GM12878 (cell line): ENCODE data around the gene TBCCD1.

Source experiments
- MAX ChIP-seq: IDR thresholded peaks from 2 replicates; pipeline ENCODE4 v1.6.1; 2012; ENCODE audit warnings: low read depth, low read length, improper control_type of control experiment
- NR2C1 ChIP-seq: fragments of 450-650 bp; IDR thresholded peaks from 2 replicates; pipeline ENCODE4 v1.6.1; 2017; ENCODE audit warnings: antibody characterized with exemption, mild to moderate bottlenecking, moderate library complexity
- NR2C2 ChIP-seq: IDR thresholded peaks from 2 replicates; pipeline ENCODE4 v1.6.1; 2011; ENCODE audit warnings: borderline replicate concordance, low read depth; ENCODE audit not compliant: control insufficient read depth, insufficient read length
- POLR2A ChIP-seq: IDR thresholded peaks from 2 replicates; pipeline ENCODE4 v1.6.1; 2011; ENCODE audit warnings: low read depth, mild to moderate bottlenecking, low read length
- RCOR1 ChIP-seq: conservative IDR thresholded peaks from 2 replicates; pipeline ENCODE4 v1.6.1; 2012; ENCODE audit warnings: low read depth, low read length, improper control_type of control experiment
- REST ChIP-seq: IDR thresholded peaks from 2 replicates; pipeline ENCODE4 v1.6.1; 2012; ENCODE audit warnings: mild to moderate bottlenecking, low read depth, low read length
- RFX5 ChIP-seq: IDR thresholded peaks from 2 replicates; pipeline ENCODE4 v1.6.1; 2011; ENCODE audit warnings: low read depth, low read length, improper control_type of control experiment
- SMC3 ChIP-seq: IDR thresholded peaks from 2 replicates; pipeline ENCODE4 v1.6.1; 2011; ENCODE audit warnings: low read length, improper control_type of control experiment, borderline replicate concordance
- SUZ12 ChIP-seq: fragments of 200-600 bp; sonication (generic); IDR thresholded peaks from one replicate; pipeline ENCODE4 v1.6.1; 2018; ENCODE audit warnings: antibody characterized with exemption, mild to moderate bottlenecking; ENCODE audit not compliant: unreplicated experiment
- TAF1 ChIP-seq: IDR thresholded peaks from 2 replicates; pipeline ENCODE4 v1.6.1; 2011; ENCODE audit warnings: mild to moderate bottlenecking, low read depth, low read length, borderline replicate concordance
- ZBED1 ChIP-seq: IDR thresholded peaks from 2 replicates; pipeline ENCODE4 v1.6.1; 2016; ENCODE audit warnings: borderline replicate concordance
- TF ChIP-seq, protein P1 (sequence below), 3 experiments: IDR thresholded peaks in 2 of 3; conservative IDR thresholded peaks in 1 of 3; 2 replicates each; pipeline ENCODE4 v1.5.1; 2011; ENCODE audit warnings: low read depth in 3 of 3, low read length in 3 of 3, mild to moderate bottlenecking in 3 of 3, control low read depth in 2 of 3, moderate library complexity in 2 of 3, inconsistent platforms in 1 of 3, mixed read lengths in 1 of 3; ENCODE audit not compliant: control insufficient read depth in 2 of 3, insufficient read depth in 1 of 3; ENCODE audit errors: extremely low read depth in 1 of 3
- TF ChIP-seq, protein P2 (sequence below): fragments of 450-650 bp; IDR thresholded peaks from 2 replicates; pipeline ENCODE4 v1.6.1; 2017; ENCODE audit warnings: mild to moderate bottlenecking, moderate library complexity

- peak; percentile 86; the same call in 1 of the 2 replicates for TF ChIP-seq SMC3
- TF ChIP-seq, protein P1, sequence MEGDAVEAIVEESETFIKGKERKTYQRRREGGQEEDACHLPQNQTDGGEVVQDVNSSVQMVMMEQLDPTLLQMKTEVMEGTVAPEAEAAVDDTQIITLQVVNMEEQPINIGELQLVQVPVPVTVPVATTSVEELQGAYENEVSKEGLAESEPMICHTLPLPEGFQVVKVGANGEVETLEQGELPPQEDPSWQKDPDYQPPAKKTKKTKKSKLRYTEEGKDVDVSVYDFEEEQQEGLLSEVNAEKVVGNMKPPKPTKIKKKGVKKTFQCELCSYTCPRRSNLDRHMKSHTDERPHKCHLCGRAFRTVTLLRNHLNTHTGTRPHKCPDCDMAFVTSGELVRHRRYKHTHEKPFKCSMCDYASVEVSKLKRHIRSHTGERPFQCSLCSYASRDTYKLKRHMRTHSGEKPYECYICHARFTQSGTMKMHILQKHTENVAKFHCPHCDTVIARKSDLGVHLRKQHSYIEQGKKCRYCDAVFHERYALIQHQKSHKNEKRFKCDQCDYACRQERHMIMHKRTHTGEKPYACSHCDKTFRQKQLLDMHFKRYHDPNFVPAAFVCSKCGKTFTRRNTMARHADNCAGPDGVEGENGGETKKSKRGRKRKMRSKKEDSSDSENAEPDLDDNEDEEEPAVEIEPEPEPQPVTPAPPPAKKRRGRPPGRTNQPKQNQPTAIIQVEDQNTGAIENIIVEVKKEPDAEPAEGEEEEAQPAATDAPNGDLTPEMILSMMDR (IDR thresholded peaks at IDR 0.05 in 2 of 3, conservative IDR thresholded peaks at IDR 0.05 in 1 of 3; ENCODE audit: control insufficient read depth in 2 of 3, extremely low read depth in 1 of 3, insufficient read depth in 1 of 3, low read depth in 3 of 3, low read length in 3 of 3): peak; percentile 93 to 98 (median 98)
- TF ChIP-seq RCOR1: no peak
- TF ChIP-seq MAX: no peak
- TF ChIP-seq TAF1: no peak
- TF ChIP-seq, protein P2, sequence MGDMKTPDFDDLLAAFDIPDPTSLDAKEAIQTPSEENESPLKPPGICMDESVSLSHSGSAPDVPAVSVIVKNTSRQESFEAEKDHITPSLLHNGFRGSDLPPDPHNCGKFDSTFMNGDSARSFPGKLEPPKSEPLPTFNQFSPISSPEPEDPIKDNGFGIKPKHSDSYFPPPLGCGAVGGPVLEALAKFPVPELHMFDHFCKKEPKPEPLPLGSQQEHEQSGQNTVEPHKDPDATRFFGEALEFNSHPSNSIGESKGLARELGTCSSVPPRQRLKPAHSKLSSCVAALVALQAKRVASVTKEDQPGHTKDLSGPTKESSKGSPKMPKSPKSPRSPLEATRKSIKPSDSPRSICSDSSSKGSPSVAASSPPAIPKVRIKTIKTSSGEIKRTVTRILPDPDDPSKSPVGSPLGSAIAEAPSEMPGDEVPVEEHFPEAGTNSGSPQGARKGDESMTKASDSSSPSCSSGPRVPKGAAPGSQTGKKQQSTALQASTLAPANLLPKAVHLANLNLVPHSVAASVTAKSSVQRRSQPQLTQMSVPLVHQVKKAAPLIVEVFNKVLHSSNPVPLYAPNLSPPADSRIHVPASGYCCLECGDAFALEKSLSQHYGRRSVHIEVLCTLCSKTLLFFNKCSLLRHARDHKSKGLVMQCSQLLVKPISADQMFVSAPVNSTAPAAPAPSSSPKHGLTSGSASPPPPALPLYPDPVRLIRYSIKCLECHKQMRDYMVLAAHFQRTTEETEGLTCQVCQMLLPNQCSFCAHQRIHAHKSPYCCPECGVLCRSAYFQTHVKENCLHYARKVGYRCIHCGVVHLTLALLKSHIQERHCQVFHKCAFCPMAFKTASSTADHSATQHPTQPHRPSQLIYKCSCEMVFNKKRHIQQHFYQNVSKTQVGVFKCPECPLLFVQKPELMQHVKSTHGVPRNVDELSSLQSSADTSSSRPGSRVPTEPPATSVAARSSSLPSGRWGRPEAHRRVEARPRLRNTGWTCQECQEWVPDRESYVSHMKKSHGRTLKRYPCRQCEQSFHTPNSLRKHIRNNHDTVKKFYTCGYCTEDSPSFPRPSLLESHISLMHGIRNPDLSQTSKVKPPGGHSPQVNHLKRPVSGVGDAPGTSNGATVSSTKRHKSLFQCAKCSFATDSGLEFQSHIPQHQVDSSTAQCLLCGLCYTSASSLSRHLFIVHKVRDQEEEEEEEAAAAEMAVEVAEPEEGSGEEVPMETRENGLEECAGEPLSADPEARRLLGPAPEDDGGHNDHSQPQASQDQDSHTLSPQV: no peak
- TF ChIP-seq RFX5: no peak
- no peak for TF ChIP-seq POLR2A
- no peak for TF ChIP-seq SUZ12
- no peak for TF ChIP-seq REST
- TF ChIP-seq NR2C2: no peak
- no peak for TF ChIP-seq NR2C1
- TF ChIP-seq ZBED1: no peak
Observed at GRCh38 chr3:186614597-186615483, 47.7 kb upstream of the TBCCD1 start.
